NT2/D1 (cell line): ENCODE results near the gene PPP1R9A.

Source experiments
- SUZ12 ChIP-seq: IDR thresholded peaks from 2 replicates; pipeline ENCODE4 v1.6.1; 2011; ENCODE audit not compliant: insufficient read length, insufficient read depth; ENCODE audit errors: extremely low read depth
- YY1 ChIP-seq: IDR thresholded peaks from 2 replicates; pipeline ENCODE4 v1.6.1; 2011; ENCODE audit not compliant: insufficient read length, insufficient read depth
- ZNF274 ChIP-seq: IDR thresholded peaks from 2 replicates; pipeline ENCODE4 v1.6.1; 2011; ENCODE audit warnings: mild to moderate bottlenecking, low read depth, low read length

DNA sequence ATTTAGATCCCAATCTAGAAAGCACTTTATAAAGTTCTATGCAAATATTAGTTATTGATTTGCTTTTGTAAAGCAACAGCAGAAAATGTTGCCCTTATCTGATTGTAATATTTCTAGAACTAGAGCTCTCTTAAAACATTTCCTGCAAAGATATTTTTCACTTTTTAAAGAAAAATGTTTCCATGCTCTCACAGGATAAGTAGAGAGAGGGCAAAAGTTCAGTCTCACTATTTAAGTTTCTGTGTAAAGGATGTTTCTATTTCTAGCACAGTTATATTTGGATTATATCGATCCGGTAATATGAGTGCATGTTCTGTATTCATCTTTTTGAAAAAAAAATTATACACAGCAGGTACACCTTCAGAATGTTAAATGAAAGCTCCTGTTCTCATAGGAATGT lies 334.9 kb downstream of the PPP1R9A start:
- no peak for TF ChIP-seq YY1
- TF ChIP-seq ZNF274: no peak
- TF ChIP-seq SUZ12: no peak
